ENCODE measurements around the gene VMP1. TPM values are rescaled to one million over a fixed set of nuclear protein-coding genes. Genes with fewer than 3 reads are reported as not detected.

VMP1 gene
- total RNA-seq, 1 experiment from 2014 or later, result 277 TPM

- DNase-seq, result no peak
- Histone ChIP-seq H3K9ac (ENCODE audit: low read length) (no peak overlapping the region), H2AFZ (ENCODE audit: low read length) (no peak overlapping the region), H3K79me2 (ENCODE audit: low read length) (peaks cover 95% of the 10 kb centered on the region), H3K4me3 (ENCODE audit: low read length) (no peak overlapping the region), H3K27me3 (ENCODE audit: low read length) (no peaks in the 10 kb centered on the region), H3F3A (ENCODE audit: low read length, unreplicated experiment) (no peaks in the 10 kb centered on the region), H3K9me3 (ENCODE audit: low read length) (no peaks in the 10 kb centered on the region), H4K20me1 (ENCODE audit: low read length) (peaks cover 17% of the 10 kb centered on the region; the same call in 1 of the 2 replicates), H3K36me3 (ENCODE audit: low read depth, low read length) (no peaks in the 10 kb centered on the region), H3K4me2 (ENCODE audit: low read length) (no peak overlapping the region), H3K4me1 (ENCODE audit: insufficient read depth, low read length) (peaks cover 5% of the 10 kb centered on the region; the same call in 1 of the 2 replicates), H3K9me2 (replicated peaks; ENCODE audit: low read length) (no peaks in the 10 kb centered on the region), H3K27ac (ENCODE audit: low read length) (no peak overlapping the region)
- intact Hi-C loops (cut with micrococcal nuclease), result no loop called here
- TF ChIP-seq CTCF (conservative IDR thresholded peaks at IDR 0.05; ENCODE audit: low read depth, low read length), result no peak
- TF ChIP-seq EZH2phosphoT487 (IDR thresholded peaks at IDR 0.05; ENCODE audit: borderline replicate concordance, low read length), result no peak
- TF ChIP-seq EZH2 (IDR thresholded peaks at IDR 0.05; ENCODE audit: low read length, unreplicated experiment), result no peak
- ChIA-PET POLR2A (ENCODE audit: unreplicated experiment) (no interaction called here), CTCF (no interaction called here)
- BruUV-seq (replicated peaks), result no TSS peak
- ATAC-seq, result no peak
These were observed 9.0 kb downstream of the VMP1 start for GRCh38 chr17:59716427-59716826.

- no peak overlapping the region for H3K4me3 ChIP-seq (ENCODE audit: low read length)
- no peak for TF ChIP-seq EZH2 (IDR thresholded peaks at IDR 0.05; ENCODE audit: low read length, unreplicated experiment)
- TF ChIP-seq CTCF (conservative IDR thresholded peaks at IDR 0.05; ENCODE audit: low read depth, low read length), result no peak
- no peak for TF ChIP-seq EZH2phosphoT487 (IDR thresholded peaks at IDR 0.05; ENCODE audit: borderline replicate concordance, low read length)
- no peaks in the 10 kb centered on the region for H3K4me1 ChIP-seq (ENCODE audit: insufficient read depth, low read length)
- H3K9me3 ChIP-seq (ENCODE audit: low read length), result no peaks in the 10 kb centered on the region
- no peak overlapping the region for H3K4me2 ChIP-seq (ENCODE audit: low read length)
- BruUV-seq (replicated peaks), result no TSS peak
- peaks cover 96% of the 10 kb centered on the region for H3K79me2 ChIP-seq (ENCODE audit: low read length)
- no peak overlapping the region for H2AFZ ChIP-seq (ENCODE audit: low read length)
- no peak overlapping the region for H3K27ac ChIP-seq (ENCODE audit: low read length)
- DNase-seq (no peak), ATAC-seq (peak; percentile 75)
- no peaks in the 10 kb centered on the region for H3K9me2 ChIP-seq (replicated peaks; ENCODE audit: low read length)
- POLR2A ChIA-PET (ENCODE audit: unreplicated experiment), result no interaction called here
- no peaks in the 10 kb centered on the region for H3K36me3 ChIP-seq (ENCODE audit: low read depth, low read length)
- CTCF ChIA-PET, result no interaction called here
- no peaks in the 10 kb centered on the region for H3K27me3 ChIP-seq (ENCODE audit: low read length)
- no peaks in the 10 kb centered on the region for H3F3A ChIP-seq (ENCODE audit: low read length, unreplicated experiment)
- intact Hi-C loops (cut with micrococcal nuclease), result no loop called here
- H3K9ac ChIP-seq (ENCODE audit: low read length), result no peak overlapping the region
- 0 out of 2 replicates have a peak, but pooled peaks cover 7% of the 10 kb centered on the region for H4K20me1 ChIP-seq (ENCODE audit: low read length)
These were observed 12.1 kb downstream of the VMP1 start for GRCh38 chr17:59719526-59719925.

GRCh38 chr17:59722623-59723022 lies 15.2 kb downstream of the VMP1 start:
- ATAC-seq (no peak), DNase-seq (no peak)
- peaks cover 85% of the 10 kb centered on the region for H3K79me2 ChIP-seq (ENCODE audit: low read length)
- H3K9ac ChIP-seq (ENCODE audit: low read length), result no peak overlapping the region
- no peak overlapping the region for H3K4me2 ChIP-seq (ENCODE audit: low read length)
- ChIA-PET CTCF (no interaction called here), POLR2A (ENCODE audit: unreplicated experiment) (interaction anchor here (0.6 kb wide), 1 partner anchor 14 kb away, joined by 3 read pairs; no protein-coding TSS in a partner anchor)
- no peak overlapping the region for H3K4me3 ChIP-seq (ENCODE audit: low read length)
- no TSS peak for BruUV-seq (replicated peaks)
- no peak overlapping the region for H2AFZ ChIP-seq (ENCODE audit: low read length)
- TF ChIP-seq EZH2phosphoT487 (IDR thresholded peaks at IDR 0.05; ENCODE audit: borderline replicate concordance, low read length), result no peak
- no peak for TF ChIP-seq CTCF (conservative IDR thresholded peaks at IDR 0.05; ENCODE audit: low read depth, low read length)
- no peak for TF ChIP-seq EZH2 (IDR thresholded peaks at IDR 0.05; ENCODE audit: low read length, unreplicated experiment)
- peaks cover 1% of the 10 kb centered on the region; the same call in 1 of the 2 replicates for H3K4me1 ChIP-seq (ENCODE audit: insufficient read depth, low read length)
- H4K20me1 ChIP-seq (ENCODE audit: low read length), result 0 out of 2 replicates have a peak, but pooled peaks cover 3% of the 10 kb centered on the region
- H3K27me3 ChIP-seq (ENCODE audit: low read length), result no peaks in the 10 kb centered on the region
- H3K9me3 ChIP-seq (ENCODE audit: low read length), result no peaks in the 10 kb centered on the region
- H3F3A ChIP-seq (ENCODE audit: low read length, unreplicated experiment), result no peaks in the 10 kb centered on the region
- H3K27ac ChIP-seq (ENCODE audit: low read length), result no peak overlapping the region
- intact Hi-C loops (cut with micrococcal nuclease), result no loop called here
- no peaks in the 10 kb centered on the region for H3K9me2 ChIP-seq (replicated peaks; ENCODE audit: low read length)
- no peaks in the 10 kb centered on the region for H3K36me3 ChIP-seq (ENCODE audit: low read depth, low read length)
